A549 (cell line): Measurements from ENCODE around the gene SRSF5. TPM values are rescaled to one million over a fixed set of nuclear protein-coding genes. Genes with fewer than 3 reads are reported as not detected.

Experiments used
- ATAC-seq, 2 experiments: fragments of 200-7000 bp in 1 of 2; fragments of >200 bp in 1 of 2; cut with Nextera tagmentation in 1 of 2; cut with Tn5 transposase in 1 of 2; 3 replicates each; pipeline versions ENCODE4 v1.8.0 to v1.9.1; 2018 to 2020; ENCODE audit warnings: mild to moderate bottlenecking in 1 of 2, moderate library complexity in 1 of 2
- CTCF ChIA-PET: fragments of 300-600 bp; sonication (Branson Sonifier 250); formaldehyde crosslinking; extraction: SDS; loops from one replicate; lab custom pipeline; 2021; ENCODE audit warnings: antibody characterized with exemption, inconsistent platforms; lab: Yijun Ruan, JAX
- POLR2A ChIA-PET: fragments of 350-600 bp; formaldehyde crosslinking; extraction: SDS; loops from one replicate; lab custom pipeline; 2021; ENCODE audit warnings: antibody characterized with exemption, inconsistent platforms; lab: Yijun Ruan, JAX
- DNase-seq, 2 experiments: peaks; one replicate each; pipeline versions ENCODE4 v3.0.0 to v3.0.0-alpha.2; 2011 to 2016; ENCODE audit warnings: low read depth in 1 of 2, low spot score in 1 of 2
- FAIRE-seq: peaks from 2 replicates; lab custom pipeline; 2011; peaks lifted over from hg19 to GRCh38; lab: Jason Lieb, UNC
- H3K27ac ChIP-seq, 2 experiments: fragments of >200 bp; sonication (Bioruptor Twin); formaldehyde crosslinking; 3 replicates each; pipeline ENCODE4 v1.5.1; 2016 to 2017
- H3K4me1 ChIP-seq: fragments of >200 bp; sonication (Bioruptor Twin); formaldehyde crosslinking; 3 replicates; pipeline ENCODE4 v1.6.1; 2016
- H3K4me2 ChIP-seq: fragments of >200 bp; sonication (Bioruptor Twin); formaldehyde crosslinking; 3 replicates; pipeline ENCODE4 v1.6.1; 2016
- H3K4me3 ChIP-seq: fragments of >200 bp; sonication (Bioruptor Twin); formaldehyde crosslinking; 3 replicates; pipeline ENCODE4 v1.5.1; 2016
- H3K9me3 ChIP-seq: fragments of >200 bp; sonication (Bioruptor Twin); formaldehyde crosslinking; 3 replicates; pipeline ENCODE4 v1.6.1; 2016
- BHLHE40 ChIP-seq: IDR thresholded peaks from 2 replicates; pipeline ENCODE4 v1.6.1; 2012; ENCODE audit warnings: low read depth, low read length, inconsistent platforms
- CBX2 ChIP-seq: fragments of 200-600 bp; sonication (generic); IDR thresholded peaks from 2 replicates; pipeline ENCODE4 v1.6.1; 2016; ENCODE audit warnings: low read depth, mild to moderate bottlenecking, borderline replicate concordance
- CBX8 ChIP-seq: fragments of 200-600 bp; sonication (generic); IDR thresholded peaks from 2 replicates; pipeline ENCODE4 v1.6.1; 2016
- E2F6 ChIP-seq: IDR thresholded peaks from 2 replicates; pipeline ENCODE4 v1.6.1; 2012; ENCODE audit warnings: low read depth, borderline replicate concordance
- EP300 ChIP-seq, 2 experiments: fragments of >200 bp; sonication (Bioruptor Twin); formaldehyde crosslinking; IDR thresholded peaks; 2 replicates in 1 of 2; 3 replicates in 1 of 2; pipeline ENCODE4 v1.6.1; 2016 to 2017
- FOSB ChIP-seq: fragments of 250-450 bp; sonication (Bioruptor Pico); IDR thresholded peaks from 2 replicates; pipeline ENCODE4 v1.5.0; 2020; ENCODE audit warnings: mild to moderate bottlenecking, moderate library complexity
- FOSL2 ChIP-seq, 2 experiments: fragments of 450-650 bp in 1 of 2; fragments of >200 bp in 1 of 2; sonication (Bioruptor Twin) in 1 of 2; formaldehyde crosslinking; IDR thresholded peaks; 2 replicates each; pipeline versions ENCODE4 v1.5.0 to v1.6.1; 2016 to 2020; ENCODE audit warnings: mild to moderate bottlenecking in 1 of 2, moderate library complexity in 1 of 2
- FOXS1 ChIP-seq: fragments of 250-450 bp; sonication (Bioruptor Pico); IDR thresholded peaks from 2 replicates; pipeline ENCODE4 v1.5.0; 2020; ENCODE audit warnings: mild to moderate bottlenecking, moderate library complexity
- HDAC2 ChIP-seq: fragments of 200-600 bp; sonication (generic); IDR thresholded peaks from 2 replicates; pipeline ENCODE4 v1.6.1; 2016
- HEYL ChIP-seq: fragments of 250-450 bp; sonication (Bioruptor Pico); IDR thresholded peaks from 2 replicates; pipeline ENCODE4 v1.8.0; 2021; ENCODE audit warnings: mild to moderate bottlenecking, moderate library complexity
- JUNB ChIP-seq: fragments of >200 bp; sonication (Bioruptor Twin); formaldehyde crosslinking; IDR thresholded peaks from 2 replicates; pipeline ENCODE4 v1.6.1; 2016
- KDM1A ChIP-seq: fragments of 200-600 bp; sonication (generic); IDR thresholded peaks from 2 replicates; pipeline ENCODE4 v1.6.1; 2016; ENCODE audit warnings: low read depth, mild to moderate bottlenecking
- POLR2AphosphoS2 ChIP-seq: conservative IDR thresholded peaks from 2 replicates; pipeline ENCODE4 v1.6.1; 2012; ENCODE audit warnings: low read length, improper control_type of control experiment, inconsistent platforms
- RAD21 ChIP-seq, 2 experiments: fragments of >200 bp in 1 of 2; sonication (Bioruptor Twin) in 1 of 2; formaldehyde crosslinking in 1 of 2; IDR thresholded peaks in 1 of 2; conservative IDR thresholded peaks in 1 of 2; 2 replicates in 1 of 2; 3 replicates in 1 of 2; pipeline ENCODE4 v1.6.1; 2012 to 2018; ENCODE audit warnings: inconsistent platforms in 1 of 2
- RCOR1 ChIP-seq: fragments of 150-350 bp; IDR thresholded peaks from 2 replicates; pipeline ENCODE4 v1.6.1; 2014; ENCODE audit warnings: antibody characterized with exemption, low read length, low read depth
- RNF2 ChIP-seq: fragments of 200-600 bp; sonication (generic); IDR thresholded peaks from 2 replicates; pipeline ENCODE4 v1.6.1; 2016; ENCODE audit warnings: low read depth, mild to moderate bottlenecking, antibody characterized with exemption, moderate library complexity, borderline replicate concordance
- USF2 ChIP-seq: fragments of 450-650 bp; IDR thresholded peaks from 2 replicates; pipeline ENCODE4 v1.6.1; 2014; ENCODE audit warnings: antibody characterized with exemption
- ZC3H11A ChIP-seq: fragments of 450-650 bp; IDR thresholded peaks from 2 replicates; pipeline ENCODE4 v1.6.1; 2014; ENCODE audit warnings: antibody characterized with exemption, mild to moderate bottlenecking
- WGBS: methylation state at CpG from one replicate; pipeline ENCODE4 v1.1.6; 2017; ENCODE audit errors: missing lambda C conversion rate; 5-methylcytosine and 5-hydroxymethylcytosine counted together
- polyA plus RNA-seq, 4 experiments: library from polyadenylated mRNA; depleted of rRNA in 3 of 4; stranded (reverse); fragments of >200 nt; fragmentation: RNase III in 1 of 4; extraction: RNeasy Plus Mini Kit Qiagen cat#74134 plus additional on column Dnase treatment in 1 of 4; gene quantifications; 2 replicates in 3 of 4; 3 replicates in 1 of 4; pipeline ENCODE4 v1.2.3, GENCODE V29; 2011 to 2017
- TF ChIP-seq, protein P1 (sequence below): fragments of 200-600 bp; sonication (generic); IDR thresholded peaks from 2 replicates; pipeline ENCODE4 v1.6.1; 2016; ENCODE audit warnings: antibody characterized with exemption, mild to moderate bottlenecking, moderate library complexity
- TF ChIP-seq, protein P2 (sequence below): fragments of 250-450 bp; sonication (Bioruptor Pico); IDR thresholded peaks from 2 replicates; pipeline ENCODE4 v1.5.0; 2021; ENCODE audit warnings: mild to moderate bottlenecking, moderate library complexity, borderline replicate concordance

The SRSF5 gene
- polyA plus RNA-seq, 2 of the 4 experiments (the other 2 are of a cell fraction), result 285 to 355 TPM

DNA sequence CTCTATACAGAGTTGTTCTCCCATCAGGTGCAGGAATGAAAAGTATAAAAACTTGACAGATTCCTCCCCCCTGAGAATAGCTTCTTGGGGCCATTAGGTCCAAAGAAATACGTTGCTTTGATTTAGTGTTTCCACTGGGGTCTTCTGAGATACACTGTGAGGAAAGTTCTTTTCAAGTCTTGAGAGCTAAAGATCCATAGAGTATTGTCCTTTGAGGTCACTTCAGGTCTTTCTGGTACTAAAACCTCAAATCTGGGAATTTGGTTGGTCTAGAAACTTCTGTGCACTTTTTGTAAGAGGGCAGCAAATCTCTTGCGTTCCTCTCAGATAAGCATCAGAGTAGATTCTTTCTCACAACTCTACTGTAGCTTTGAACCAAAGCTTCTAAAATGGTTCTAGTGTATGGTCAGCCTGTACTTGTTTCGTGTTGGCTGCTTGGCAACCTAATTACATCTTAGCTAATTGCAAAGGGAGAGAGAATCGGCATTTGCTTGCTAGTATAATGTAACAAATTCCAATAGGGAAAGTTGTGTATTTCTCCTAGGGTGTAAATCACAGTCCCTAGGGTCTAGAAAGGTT is 10.0 kb downstream of the SRSF5 start:
- no peaks in the 10 kb centered on the region for H3K9me3 ChIP-seq
- CTCF ChIA-PET, result interaction anchor here (0.8 kb wide), 1 partner anchor 26 kb away, joined by 4 read pairs; no protein-coding TSS in a partner anchor
- no peak for FAIRE-seq
- WGBS, result 97% methylated on average over 4 of the region's 4 CpGs
- TF ChIP-seq FOSL2 (IDR thresholded peaks at IDR 0.05) (no peak), FOSL2 (CRISPR knock-in tag; IDR thresholded peaks at IDR 0.05) (no peak), POLR2AphosphoS2 (0 out of 2 replicates have a peak, but pooled peaks have one; percentile 12)
- H3K4me1 ChIP-seq, result no peaks in the 10 kb centered on the region
- no peak overlapping the region for H3K4me2 ChIP-seq
- no peak for DNase-seq
- H3K27ac ChIP-seq, result no peak overlapping the region
- POLR2A ChIA-PET, result interaction anchor here (1.6 to 1.8 kb wide), 2 partner anchors 9 to 10 kb away, joined by 6 to 9 read pairs; partner anchors contain the start of gene SRSF5
- no peak for ATAC-seq
- H3K4me3 ChIP-seq, result no peak overlapping the region

- TF ChIP-seq POLR2AphosphoS2 (peak; percentile 73; the same call in 1 of the 2 replicates), RNF2 (no peak), FOSB (CRISPR knock-in tag) (peak; percentile 3; the same call in 1 of the 2 replicates), RCOR1 (no peak), BHLHE40 (no peak)
- FAIRE-seq, result no peak
- no peak overlapping the region for H3K27ac ChIP-seq
- WGBS, result 93% methylated on average over 2 of the region's 2 CpGs
- ATAC-seq, result no peak
- H3K4me1 ChIP-seq, result no peaks in the 10 kb centered on the region
- DNase-seq, result no peak
- ChIA-PET POLR2A (interaction anchor here (0.7 kb wide), 1 partner anchor 12 kb away, joined by 3 read pairs; the partner anchor contains the start of gene SRSF5), CTCF (no interaction called here)
- H3K9me3 ChIP-seq, result no peaks in the 10 kb centered on the region
- H3K4me3 ChIP-seq, result no peak overlapping the region
- no peak overlapping the region for H3K4me2 ChIP-seq
Observed at GRCh38 chr14:69779088-69779487, 12.1 kb downstream of the SRSF5 start.

DNA sequence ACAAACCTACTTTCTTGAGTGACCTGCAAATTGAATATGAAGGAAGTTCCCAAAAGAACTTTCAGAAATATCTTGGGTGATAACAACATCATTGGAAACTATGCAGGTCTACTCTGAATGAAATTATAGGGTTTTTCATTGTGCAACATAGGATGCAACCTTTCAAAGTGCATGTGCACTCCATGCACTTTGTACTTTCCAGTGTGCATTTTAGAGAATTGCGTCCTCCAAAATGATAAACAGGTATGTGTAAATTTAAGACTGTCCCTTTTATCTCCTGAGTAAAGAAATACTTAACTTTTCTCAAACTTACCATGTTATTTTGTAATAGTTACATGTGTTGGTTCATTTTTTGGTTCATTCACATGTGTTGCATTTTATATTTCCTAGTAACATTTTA is 13.2 kb downstream of the SRSF5 start:
- no peak for FAIRE-seq
- Histone ChIP-seq H3K4me1 (no peaks in the 10 kb centered on the region), H3K4me3 (no peak overlapping the region), H3K4me2 (no peak overlapping the region), H3K9me3 (no peaks in the 10 kb centered on the region), H3K27ac (no peak overlapping the region)
- ATAC-seq, result no peak
- DNase-seq, result no peak
- TF ChIP-seq USF2 (no peak), BHLHE40 (no peak), CBX8 (no peak), HEYL (CRISPR knock-in tag) (no peak), EP300 (IDR thresholded peaks at IDR 0.05) (no peak), FOXS1 (CRISPR knock-in tag) (no peak), RAD21 (conservative IDR thresholded peaks at IDR 0.05 in 1 of 2, IDR thresholded peaks at IDR 0.05 in 1 of 2) (no peak), RNF2 (no peak), ZC3H11A (no peak), KDM1A (no peak), CBX2 (no peak), HDAC2 (no peak), JUNB (no peak), E2F6 (no peak)
- TF ChIP-seq, protein P1, sequence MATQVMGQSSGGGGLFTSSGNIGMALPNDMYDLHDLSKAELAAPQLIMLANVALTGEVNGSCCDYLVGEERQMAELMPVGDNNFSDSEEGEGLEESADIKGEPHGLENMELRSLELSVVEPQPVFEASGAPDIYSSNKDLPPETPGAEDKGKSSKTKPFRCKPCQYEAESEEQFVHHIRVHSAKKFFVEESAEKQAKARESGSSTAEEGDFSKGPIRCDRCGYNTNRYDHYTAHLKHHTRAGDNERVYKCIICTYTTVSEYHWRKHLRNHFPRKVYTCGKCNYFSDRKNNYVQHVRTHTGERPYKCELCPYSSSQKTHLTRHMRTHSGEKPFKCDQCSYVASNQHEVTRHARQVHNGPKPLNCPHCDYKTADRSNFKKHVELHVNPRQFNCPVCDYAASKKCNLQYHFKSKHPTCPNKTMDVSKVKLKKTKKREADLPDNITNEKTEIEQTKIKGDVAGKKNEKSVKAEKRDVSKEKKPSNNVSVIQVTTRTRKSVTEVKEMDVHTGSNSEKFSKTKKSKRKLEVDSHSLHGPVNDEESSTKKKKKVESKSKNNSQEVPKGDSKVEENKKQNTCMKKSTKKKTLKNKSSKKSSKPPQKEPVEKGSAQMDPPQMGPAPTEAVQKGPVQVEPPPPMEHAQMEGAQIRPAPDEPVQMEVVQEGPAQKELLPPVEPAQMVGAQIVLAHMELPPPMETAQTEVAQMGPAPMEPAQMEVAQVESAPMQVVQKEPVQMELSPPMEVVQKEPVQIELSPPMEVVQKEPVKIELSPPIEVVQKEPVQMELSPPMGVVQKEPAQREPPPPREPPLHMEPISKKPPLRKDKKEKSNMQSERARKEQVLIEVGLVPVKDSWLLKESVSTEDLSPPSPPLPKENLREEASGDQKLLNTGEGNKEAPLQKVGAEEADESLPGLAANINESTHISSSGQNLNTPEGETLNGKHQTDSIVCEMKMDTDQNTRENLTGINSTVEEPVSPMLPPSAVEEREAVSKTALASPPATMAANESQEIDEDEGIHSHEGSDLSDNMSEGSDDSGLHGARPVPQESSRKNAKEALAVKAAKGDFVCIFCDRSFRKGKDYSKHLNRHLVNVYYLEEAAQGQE, result no peak
- TF ChIP-seq, protein P2, sequence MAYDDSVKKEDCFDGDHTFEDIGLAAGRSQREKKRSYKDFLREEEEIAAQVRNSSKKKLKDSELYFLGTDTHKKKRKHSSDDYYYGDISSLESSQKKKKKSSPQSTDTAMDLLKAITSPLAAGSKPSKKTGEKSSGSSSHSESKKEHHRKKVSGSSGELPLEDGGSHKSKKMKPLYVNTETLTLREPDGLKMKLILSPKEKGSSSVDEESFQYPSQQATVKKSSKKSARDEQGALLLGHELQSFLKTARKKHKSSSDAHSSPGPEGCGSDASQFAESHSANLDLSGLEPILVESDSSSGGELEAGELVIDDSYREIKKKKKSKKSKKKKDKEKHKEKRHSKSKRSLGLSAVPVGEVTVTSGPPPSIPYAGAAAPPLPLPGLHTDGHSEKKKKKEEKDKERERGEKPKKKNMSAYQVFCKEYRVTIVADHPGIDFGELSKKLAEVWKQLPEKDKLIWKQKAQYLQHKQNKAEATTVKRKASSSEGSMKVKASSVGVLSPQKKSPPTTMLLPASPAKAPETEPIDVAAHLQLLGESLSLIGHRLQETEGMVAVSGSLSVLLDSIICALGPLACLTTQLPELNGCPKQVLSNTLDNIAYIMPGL (CRISPR knock-in tag), result no peak
- 94% methylated on average over 1 of the region's 1 CpG for WGBS
- CTCF ChIA-PET, result no interaction called here
- POLR2A ChIA-PET, result interaction anchor here (1.2 kb wide), 1 partner anchor 12 kb away, joined by 3 read pairs; no protein-coding TSS in a partner anchor
